Testis (tissue), 2 donors: ENCODE data around the gene KIAA1755.

ENCODE experiments used
- CTCF ChIP-seq, 3 experiments: fragments of 450-650 bp in 2 of 3; fragments of 200-600 bp in 1 of 3; sonication (generic) in 1 of 3; IDR thresholded peaks; one replicate each; pipeline ENCODE4 v1.5.1; 2016 to 2019; ENCODE audit warnings: antibody characterized with exemption in 3 of 3, mild to moderate bottlenecking in 2 of 3, moderate library complexity in 1 of 3
- POLR2A ChIP-seq: fragments of 450-650 bp; IDR thresholded peaks from one replicate; pipeline ENCODE4 v1.6.1; 2017; ENCODE audit warnings: antibody characterized with exemption, mild to moderate bottlenecking, moderate library complexity

- no peak for TF ChIP-seq CTCF (IDR thresholded peaks at IDR 0.05)
- TF ChIP-seq POLR2A: no peak
Observed at GRCh38 chr20:38306379-38306778, 45.8 kb upstream of the KIAA1755 start.
